HG02610 (cell line): ENCODE data around the gene MCCD1.
"Not testable (repeated sequence)": the region's sequence is repeated elsewhere in the genome, so short reads cannot be mapped to it uniquely, and the experiment has no call there.

ENCODE experiments used
- ATAC-seq: cut with Tn5 transposase; IDR thresholded peaks from one replicate; pipeline ENCODE4 v1.9.1; 2021; ENCODE audit warnings: mild to moderate bottlenecking, moderate library complexity; ENCODE audit not compliant: unreplicated experiment

Gene MCCD1

GRCh38 chr6:31541658-31542521, 13.1 kb downstream of the MCCD1 start, which contains the start of gene DDX39B:
TSS of gene DDX39B (minus strand) at chr6:31542003. CDS start at chr6:31540532, 1,471 bp downstream.
- ATAC-seq: peak; percentile 63

- ATAC-seq: no peak
Observed at GRCh38 chr6:31543639-31544038, 14.9 kb downstream of the MCCD1 start.

- ATAC-seq: no peak
Observed at GRCh38 chr6:31544676-31545075, 15.9 kb downstream of the MCCD1 start.

- no peak for ATAC-seq
Observed at GRCh38 chr6:31545291-31545690, 16.5 kb downstream of the MCCD1 start.

GRCh38 chr6:31546339-31546957, 17.7 kb downstream of the MCCD1 start, which contains the start of gene ATP6V1G2:
TSS of gene ATP6V1G2 (minus strand) at chr6:31546608. CDS start at chr6:31546559, 49 bp downstream.
- ATAC-seq: peak; percentile 38

- ATAC-seq: peak; percentile 75
Observed at GRCh38 chr6:31546958-31547726, 18.4 kb downstream of the MCCD1 start, which contains the start of gene NFKBIL1. TSS of gene NFKBIL1 (plus strand) at chr6:31547608. CDS start at chr6:31547695, 87 bp downstream.

- ATAC-seq: no peak
Observed at GRCh38 chr6:31547727-31548543, 19.2 kb downstream of the MCCD1 start.

GRCh38 chr6:31548544-31548873, 19.7 kb downstream of the MCCD1 start:
- ATAC-seq: no peak

GRCh38 chr6:31551371-31551770, 22.6 kb downstream of the MCCD1 start:
- ATAC-seq: not testable (repeated sequence)

GRCh38 chr6:31556307-31556706, 27.5 kb downstream of the MCCD1 start:
- no peak for ATAC-seq

- ATAC-seq: no peak
Observed at GRCh38 chr6:31557443-31558317, 28.9 kb downstream of the MCCD1 start.

GRCh38 chr6:31558318-31558625, 29.5 kb downstream of the MCCD1 start:
- ATAC-seq: no peak

- peak; percentile 35 for ATAC-seq
Observed at GRCh38 chr6:31558631-31559500, 30.1 kb downstream of the MCCD1 start.

GRCh38 chr6:31559606-31559957, 30.8 kb downstream of the MCCD1 start:
- no peak for ATAC-seq

- ATAC-seq: peak; percentile 52
Observed at GRCh38 chr6:31559958-31560696, 31.4 kb downstream of the MCCD1 start.

GRCh38 chr6:31560697-31561058, 31.9 kb downstream of the MCCD1 start:
- ATAC-seq: no peak

GRCh38 chr6:31567531-31568370, 39.0 kb downstream of the MCCD1 start:
- no peak for ATAC-seq
